HUES6 (cell line): ENCODE data around the gene NKAIN2.
"Not testable (repeated sequence)": the region's sequence is repeated elsewhere in the genome, so short reads cannot be mapped to it uniquely, and the experiment has no call there.

Source experiments
- H3K27ac ChIP-seq: 2 replicates; pipeline ENCODE4 v1.7.0; 2013; ENCODE audit warnings: low read depth, mild to moderate bottlenecking, low read length, inconsistent platforms
- H3K27me3 ChIP-seq: 2 replicates; pipeline ENCODE4 v1.6.1; 2013; ENCODE audit warnings: low read length; ENCODE audit not compliant: control insufficient read depth, insufficient read depth
- H3K36me3 ChIP-seq: 2 replicates; pipeline ENCODE4 v1.6.1; 2013; ENCODE audit warnings: low read length; ENCODE audit not compliant: control insufficient read depth, insufficient read depth
- H3K4me1 ChIP-seq: 2 replicates; pipeline ENCODE4 v1.6.1; 2013; ENCODE audit warnings: low read length; ENCODE audit not compliant: control insufficient read depth, insufficient read depth
- H3K4me3 ChIP-seq: 2 replicates; pipeline ENCODE4 v1.5.1; 2013; ENCODE audit warnings: low read depth, low read length
- H3K9ac ChIP-seq: one replicate; pipeline ENCODE4 v1.6.1; 2013; ENCODE audit warnings: mild to moderate bottlenecking, low read length
- H3K9me3 ChIP-seq: 2 replicates; pipeline ENCODE4 v1.6.1; 2013; ENCODE audit warnings: low read depth, low read length; ENCODE audit not compliant: control insufficient read depth, insufficient read depth

NKAIN2 gene

GRCh38 chr6:124459268-124459667, 655.6 kb downstream of the NKAIN2 start:
- no peak overlapping the region for H3K9ac ChIP-seq
- H3K27me3 ChIP-seq = no peaks in the 10 kb centered on the region
- no peaks in the 10 kb centered on the region for H3K4me1 ChIP-seq
- H3K4me3 ChIP-seq = no peak overlapping the region
- H3K27ac ChIP-seq = no peak overlapping the region
- no peaks in the 10 kb centered on the region for H3K36me3 ChIP-seq
- H3K9me3 ChIP-seq = no peaks in the 10 kb centered on the region; the same call in 1 of the 2 replicates

GRCh38 chr6:124462750-124463149, 659.1 kb downstream of the NKAIN2 start:
- no peaks in the 10 kb centered on the region for H3K27me3 ChIP-seq
- H3K36me3 ChIP-seq = no peaks in the 10 kb centered on the region
- no peak overlapping the region for H3K27ac ChIP-seq
- no peak overlapping the region for H3K9ac ChIP-seq
- H3K4me3 ChIP-seq = no peak overlapping the region
- no peaks in the 10 kb centered on the region for H3K4me1 ChIP-seq
- H3K9me3 ChIP-seq = no peaks in the 10 kb centered on the region; the same call in 1 of the 2 replicates

DNA sequence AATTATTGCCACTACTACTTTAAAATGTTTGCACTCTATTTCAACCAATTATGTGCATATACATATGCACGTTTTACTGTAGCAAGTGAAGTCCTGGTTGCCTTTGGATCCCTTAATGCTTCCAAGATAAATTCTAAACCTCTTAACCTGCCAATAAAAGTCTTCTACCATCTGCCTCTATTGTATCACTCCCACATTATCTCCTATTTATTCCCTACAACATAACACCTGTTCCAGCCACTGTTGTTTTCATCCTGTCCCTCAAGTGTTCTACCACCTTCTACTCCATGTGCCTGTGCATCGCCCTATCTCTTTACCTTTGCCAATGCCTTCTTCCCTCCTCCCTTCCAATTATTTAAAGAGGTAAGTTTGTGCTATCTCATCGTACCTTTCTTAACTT, 659.6 kb downstream of the NKAIN2 start:
- Histone ChIP-seq H3K4me3 (no peak overlapping the region), H3K27ac (no peak overlapping the region), H3K9me3 (no peaks in the 10 kb centered on the region; the same call in 1 of the 2 replicates), H3K9ac (no peak overlapping the region), H3K27me3 (no peaks in the 10 kb centered on the region), H3K36me3 (no peaks in the 10 kb centered on the region), H3K4me1 (no peaks in the 10 kb centered on the region)

GRCh38 chr6:124464600-124464999, 660.9 kb downstream of the NKAIN2 start:
- H3K9ac ChIP-seq, H3K36me3 ChIP-seq: not testable (repeated sequence)

GRCh38 chr6:124466949-124467348, 663.3 kb downstream of the NKAIN2 start:
- Histone ChIP-seq H3K4me1 (no peaks in the 10 kb centered on the region), H3K36me3 (no peaks in the 10 kb centered on the region), H3K27ac (no peak overlapping the region), H3K9ac (no peak overlapping the region), H3K4me3 (no peak overlapping the region), H3K9me3 (no peaks in the 10 kb centered on the region), H3K27me3 (no peaks in the 10 kb centered on the region)

More at GRCh38 chr6:124464600-124464999, 660.9 kb downstream of the NKAIN2 start:
- H3K27me3 ChIP-seq, H3K27ac ChIP-seq, H3K9me3 ChIP-seq, H3K4me3 ChIP-seq, H3K4me1 ChIP-seq: not testable (repeated sequence)

DNA sequence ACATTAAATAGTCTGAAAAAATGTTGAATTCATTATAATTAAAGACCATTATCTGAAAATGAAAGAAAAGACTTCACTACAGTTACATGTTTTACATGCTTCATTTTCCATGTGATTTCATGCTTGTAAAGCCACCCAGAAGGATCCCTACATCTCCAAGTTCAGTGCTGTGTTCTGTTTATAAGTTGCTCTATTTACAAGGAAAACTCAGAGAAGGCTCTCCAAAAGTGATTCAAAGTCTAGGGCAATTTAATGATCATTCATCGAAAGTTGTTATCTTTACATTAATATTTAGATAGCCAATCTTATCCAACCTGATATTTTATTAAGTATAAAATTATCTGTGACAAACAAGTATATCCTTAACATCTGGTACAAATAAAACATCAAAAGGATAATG, 663.7 kb downstream of the NKAIN2 start:
- Histone ChIP-seq H3K4me3 (no peak overlapping the region), H3K9me3 (no peaks in the 10 kb centered on the region), H3K9ac (no peak overlapping the region), H3K36me3 (no peaks in the 10 kb centered on the region), H3K27me3 (no peaks in the 10 kb centered on the region), H3K4me1 (no peaks in the 10 kb centered on the region), H3K27ac (no peak overlapping the region)

DNA sequence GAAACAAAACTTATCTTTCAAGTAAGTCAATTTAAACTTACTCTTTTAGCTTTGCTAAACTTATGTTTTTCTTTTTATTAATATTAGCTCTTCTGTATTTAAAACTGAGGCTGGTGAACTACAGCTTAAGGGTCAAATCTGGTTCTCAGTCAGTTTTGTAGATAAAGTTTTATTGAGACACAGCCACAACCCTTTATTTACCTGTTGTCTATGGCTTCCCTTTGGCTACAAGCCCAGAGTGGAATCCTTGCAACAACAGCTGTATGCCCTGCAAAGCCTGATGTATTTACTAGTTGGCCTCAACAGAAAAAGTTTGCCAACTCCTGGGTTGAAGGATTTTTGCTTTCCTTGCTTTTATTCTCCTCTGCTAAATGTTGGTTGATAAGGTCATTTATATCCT, 667.1 kb downstream of the NKAIN2 start:
- Histone ChIP-seq H3K4me3 (no peak overlapping the region), H3K9ac (no peak overlapping the region), H3K4me1 (no peaks in the 10 kb centered on the region), H3K36me3 (no peaks in the 10 kb centered on the region), H3K9me3 (no peaks in the 10 kb centered on the region), H3K27me3 (no peaks in the 10 kb centered on the region), H3K27ac (no peak overlapping the region)

DNA sequence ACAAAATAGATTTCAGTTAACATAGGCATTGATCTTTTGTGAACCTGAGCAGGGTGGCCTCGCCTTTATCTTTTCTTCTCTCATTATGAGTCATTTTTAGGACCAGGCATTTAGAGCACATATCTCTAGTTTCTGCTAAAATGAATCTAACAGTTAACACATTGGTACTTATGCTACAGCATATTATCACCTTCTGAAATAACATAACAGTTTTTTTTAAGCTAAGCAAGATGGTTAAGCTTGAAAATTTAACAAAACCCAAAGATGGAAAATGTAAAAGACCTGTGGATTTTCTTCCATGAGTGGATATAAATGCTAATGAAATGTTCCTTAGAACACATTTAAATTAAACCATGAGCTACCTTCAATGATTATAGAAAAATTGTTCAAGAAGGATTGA, 671.5 kb downstream of the NKAIN2 start:
- no peak overlapping the region for H3K4me3 ChIP-seq
- H3K27me3 ChIP-seq = no peaks in the 10 kb centered on the region
- no peaks in the 10 kb centered on the region for H3K4me1 ChIP-seq
- no peak overlapping the region for H3K9ac ChIP-seq
- H3K36me3 ChIP-seq = no peaks in the 10 kb centered on the region
- H3K27ac ChIP-seq = no peak overlapping the region
- no peaks in the 10 kb centered on the region for H3K9me3 ChIP-seq

GRCh38 chr6:124478906-124479305, 675.2 kb downstream of the NKAIN2 start:
- Histone ChIP-seq H3K4me1 (no peaks in the 10 kb centered on the region), H3K27ac (no peak overlapping the region), H3K9ac (no peak overlapping the region), H3K36me3 (no peaks in the 10 kb centered on the region), H3K4me3 (no peak overlapping the region), H3K27me3 (no peaks in the 10 kb centered on the region), H3K9me3 (no peaks in the 10 kb centered on the region)

GRCh38 chr6:124479991-124480430, 676.3 kb downstream of the NKAIN2 start:
- no peaks in the 10 kb centered on the region for H3K27me3 ChIP-seq
- H3K9me3 ChIP-seq = no peaks in the 10 kb centered on the region
- no peaks in the 10 kb centered on the region for H3K36me3 ChIP-seq
- H3K9ac ChIP-seq = no peak overlapping the region
- no peak overlapping the region for H3K27ac ChIP-seq
- no peaks in the 10 kb centered on the region for H3K4me1 ChIP-seq
- no peak overlapping the region for H3K4me3 ChIP-seq

- H3K27me3 ChIP-seq = no peaks in the 10 kb centered on the region
- H3K9me3 ChIP-seq = no peaks in the 10 kb centered on the region
- H3K36me3 ChIP-seq = no peaks in the 10 kb centered on the region
- no peak overlapping the region for H3K4me3 ChIP-seq
- H3K27ac ChIP-seq = no peak overlapping the region
- no peaks in the 10 kb centered on the region for H3K4me1 ChIP-seq
- H3K9ac ChIP-seq = no peak overlapping the region
These were observed 678.4 kb downstream of the NKAIN2 start for GRCh38 chr6:124482071-124482491.
